Naive thymus-derived CD8-positive, alpha-beta T cell (primary cell): ENCODE measurements around the gene MYBPC2. TPM values are rescaled to one million over a fixed set of nuclear protein-coding genes. Genes with fewer than 3 reads are reported as not detected.
A peak's percentile ranks its signal among the peaks of the same experiment; 100 is the strongest.

Experiments used
- ATAC-seq, 2 donors: fragments of 150-1000 bp; cut with Tn5 transposase in 1 of 2; sonication (Bioruptor Pico), chemical (Tn5 transposase) in 1 of 2; 1 replicate in 1 of 2; 2 replicates in 1 of 2; pipeline ENCODE4 v1.10.0; 2021; ENCODE audit warnings: mild to moderate bottlenecking in 2 of 2, moderate library complexity in 2 of 2
- POLR2A ChIA-PET: fragments of 350-600 bp; sonication (Branson Sonifier 250); formaldehyde crosslinking; loops from one replicate; lab custom pipeline; 2021; ENCODE audit warnings: antibody characterized with exemption; lab: Charles Lee
- DNase-seq, 10 donors: peaks; one replicate each; pipeline versions ENCODE4 v3.0.0 to v3.0.0-alpha.2; 2020 to 2022
- H3K27ac Mint-ChIP-seq, 10 donors: one replicate each; pipeline ENCODE4 v1.8.0; 2020 to 2022; ENCODE audit warnings: mild to moderate bottlenecking in 10 of 10, mixed read lengths in 10 of 10, moderate library complexity in 4 of 10, inconsistent platforms in 1 of 10
- H3K27me3 Mint-ChIP-seq, 5 donors: one replicate each; pipeline ENCODE4 v1.8.0; 2021 to 2022; ENCODE audit warnings: mixed read lengths in 5 of 5
- H3K36me3 Mint-ChIP-seq, 3 donors: one replicate each; pipeline ENCODE4 v1.8.0; 2020 to 2022; ENCODE audit warnings: mixed read lengths in 3 of 3, mild to moderate bottlenecking in 2 of 3, inconsistent platforms in 1 of 3
- H3K4me1 Mint-ChIP-seq, 4 donors: one replicate each; pipeline ENCODE4 v1.8.0; 2021 to 2022; ENCODE audit warnings: mixed read lengths in 4 of 4
- H3K4me3 Mint-ChIP-seq, 10 donors: one replicate each; pipeline ENCODE4 v1.8.0; 2020 to 2022; ENCODE audit warnings: mild to moderate bottlenecking in 10 of 10, mixed read lengths in 10 of 10, moderate library complexity in 6 of 10, inconsistent platforms in 1 of 10
- H3K9me3 Mint-ChIP-seq, 9 donors: one replicate each; pipeline ENCODE4 v1.8.0; 2020 to 2022; ENCODE audit warnings: mixed read lengths in 9 of 9, mild to moderate bottlenecking in 3 of 9, inconsistent platforms in 1 of 9, moderate library complexity in 1 of 9
- polyA plus RNA-seq, 3 donors: library from polyadenylated mRNA; unstranded; fragments of 300-500 nt; fragmentation: Illumina TruSeq; gene quantifications; one replicate each; pipeline ENCODE4 v1.2.3, GENCODE V29; 2021
- total RNA-seq, 8 experiments: library from RNA in 2 of 8; stranded (reverse) in 2 of 8; gene quantifications; one replicate each; pipeline ENCODE4 v1.2.3 and lab custom pipeline; 2021 to 2026

Gene MYBPC2
- total and polyA plus RNA-seq, 5 experiments from 2014 or later, result not detected

DNA sequence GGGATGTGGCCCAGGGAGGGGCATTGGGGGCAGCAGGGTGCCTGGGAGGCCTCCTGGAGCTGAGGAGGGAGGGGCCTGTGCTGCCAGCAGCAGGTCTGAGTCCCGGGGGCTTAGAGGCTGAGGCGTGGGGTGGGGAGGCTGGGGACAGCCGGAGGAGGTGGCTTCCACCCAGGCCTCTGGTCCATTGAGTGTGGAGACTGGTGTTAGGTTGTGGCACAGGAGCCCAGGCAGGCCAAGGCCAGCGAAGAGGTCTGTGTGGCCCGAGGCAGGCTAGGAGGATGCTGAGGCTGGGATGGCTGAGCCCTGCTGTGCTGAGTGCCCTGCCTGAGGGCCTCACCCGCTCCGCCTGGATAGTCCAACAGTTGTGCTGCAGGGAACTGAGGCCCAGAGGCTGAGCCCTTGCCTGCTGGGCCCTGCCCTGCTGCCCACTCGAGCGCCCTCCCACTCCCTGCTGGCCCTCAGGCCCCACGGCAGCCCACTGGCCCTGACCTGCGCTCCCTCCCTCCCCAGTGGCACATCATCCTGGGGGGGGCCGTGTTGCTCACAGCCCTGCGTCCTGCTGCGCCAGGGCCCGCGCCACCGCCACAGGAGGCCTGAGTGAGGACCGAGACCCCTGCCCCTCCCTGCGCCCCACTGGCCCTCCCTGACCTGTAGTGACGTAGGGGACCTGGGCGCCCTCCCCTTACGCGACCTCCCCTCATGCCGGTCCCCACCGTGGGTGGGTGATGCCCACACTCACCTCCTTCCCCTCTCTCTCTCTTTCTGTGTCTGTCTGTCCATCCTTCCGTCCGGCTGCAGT, 48.9 kb downstream of the MYBPC2 start:
- no peaks in the 10 kb centered on the region for H3K9me3 Mint-ChIP-seq
- H3K36me3 Mint-ChIP-seq, result peaks cover 0 to 41% (median 3%) of the 10 kb centered on the region in 3 donors
- H3K27me3 Mint-ChIP-seq, result no peaks in the 10 kb centered on the region
- H3K4me3 Mint-ChIP-seq, result no peak overlapping the region
- H3K27ac Mint-ChIP-seq, result peak overlapping the region in 3 of 10 donors; percentile 24 to 80 (median 61)
- POLR2A ChIA-PET, result no interaction called here
- no peak for ATAC-seq
- peaks cover 20 to 32% (median 25%) of the 10 kb centered on the region in 4 donors for H3K4me1 Mint-ChIP-seq
- DNase-seq, result no peak

DNA sequence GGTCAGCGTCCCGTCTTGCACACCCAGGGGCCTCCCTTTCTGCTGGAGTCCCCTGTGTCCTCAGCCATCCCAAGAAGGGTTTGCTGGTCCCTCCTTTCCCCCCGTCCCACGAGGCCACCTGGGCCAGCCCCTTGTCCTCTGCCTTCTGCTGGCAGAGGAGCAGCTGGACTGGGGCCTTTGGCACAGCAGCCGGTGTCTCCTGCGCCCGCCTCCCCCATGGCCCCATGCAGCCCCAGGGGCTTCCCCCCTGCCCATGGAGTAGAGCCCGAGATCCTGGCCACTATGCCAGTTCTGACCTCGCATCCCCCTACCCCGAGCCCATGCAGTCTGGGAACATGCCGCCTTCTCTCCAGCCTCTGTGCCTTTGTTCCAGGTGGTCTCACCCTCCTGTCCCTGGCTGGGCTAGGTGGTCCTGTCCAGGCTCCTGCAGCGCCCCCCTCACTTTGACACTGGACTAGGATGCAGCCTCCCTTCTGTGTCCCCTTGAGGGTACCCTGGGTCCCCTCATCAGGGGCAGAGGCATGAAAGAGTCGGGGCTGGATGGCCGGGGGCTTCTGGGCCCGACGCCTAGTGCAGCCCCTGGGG, 49.7 kb downstream of the MYBPC2 start:
- no peaks in the 10 kb centered on the region for H3K9me3 Mint-ChIP-seq
- peaks cover 18 to 30% (median 22%) of the 10 kb centered on the region in 4 donors for H3K4me1 Mint-ChIP-seq
- ATAC-seq, result no peak
- H3K4me3 Mint-ChIP-seq, result no peak overlapping the region
- H3K27me3 Mint-ChIP-seq, result no peaks in the 10 kb centered on the region
- DNase-seq, result no peak
- H3K27ac Mint-ChIP-seq, result no peak overlapping the region
- POLR2A ChIA-PET, result no interaction called here
- H3K36me3 Mint-ChIP-seq, result peaks cover 0 to 39% (median 3%) of the 10 kb centered on the region in 3 donors

DNA sequence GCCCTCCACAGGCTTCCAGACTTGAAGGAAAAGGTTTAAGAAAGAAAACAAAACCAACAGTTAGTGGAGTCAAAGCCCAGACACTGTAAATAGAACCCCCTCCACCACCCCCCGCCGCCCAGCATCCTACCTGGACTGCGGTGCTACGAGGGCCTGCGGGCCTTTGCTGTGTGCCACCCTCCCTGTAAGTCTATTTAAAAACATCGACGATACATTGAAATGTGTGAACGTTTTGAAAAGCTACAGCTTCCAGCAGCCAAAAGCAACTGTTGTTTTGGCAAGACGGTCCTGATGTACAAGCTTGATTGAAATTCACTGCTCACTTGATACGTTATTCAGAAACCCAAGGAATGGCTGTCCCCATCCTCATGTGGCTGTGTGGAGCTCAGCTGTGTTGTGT, 50.2 kb downstream of the MYBPC2 start:
- no peak for ATAC-seq
- H3K27ac Mint-ChIP-seq, result peak overlapping the region in 4 of 10 donors; percentile 22 to 65 (median 36)
- no peak for DNase-seq
- POLR2A ChIA-PET, result no interaction called here
- no peaks in the 10 kb centered on the region for H3K9me3 Mint-ChIP-seq
- no peak overlapping the region for H3K4me3 Mint-ChIP-seq
- no peaks in the 10 kb centered on the region for H3K27me3 Mint-ChIP-seq
- H3K36me3 Mint-ChIP-seq, result peaks cover 0 to 39% (median 3%) of the 10 kb centered on the region in 3 donors
- H3K4me1 Mint-ChIP-seq, result peaks cover 15 to 29% (median 19%) of the 10 kb centered on the region in 4 donors

DNA sequence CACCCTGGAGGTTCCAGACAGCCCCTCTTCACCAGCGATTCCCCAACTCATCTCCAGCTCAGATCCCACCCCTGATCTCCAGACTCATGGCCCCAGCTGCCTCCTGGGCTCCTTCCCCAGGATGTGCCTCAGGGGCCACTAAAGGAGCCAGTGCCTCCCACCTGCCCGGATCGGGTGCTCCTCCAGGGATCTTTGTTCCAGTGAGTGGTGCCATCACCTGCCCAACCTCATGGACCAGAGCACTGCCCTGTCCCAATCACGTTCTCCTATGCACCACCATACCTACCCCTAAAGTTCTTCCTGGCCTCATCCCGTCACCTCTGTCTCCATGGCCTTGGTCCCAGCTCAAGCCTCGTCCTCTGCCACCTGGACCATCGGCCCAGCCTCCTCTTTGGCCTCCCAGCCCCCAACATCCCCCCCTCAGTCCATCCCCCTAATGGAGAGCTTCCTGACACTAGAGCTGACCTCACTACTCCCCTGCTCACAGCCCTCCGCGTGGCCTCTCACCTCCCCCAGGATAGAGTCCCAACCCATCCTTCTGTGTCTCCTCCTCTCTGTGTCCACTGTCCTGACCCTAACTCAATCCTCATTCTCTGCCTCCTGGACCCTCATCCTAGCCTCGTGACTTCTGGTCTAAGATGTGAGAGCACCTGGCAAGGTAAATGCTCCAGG, 52.7 kb downstream of the MYBPC2 start:
- Mint-ChIP-seq H3K9me3 (no peaks in the 10 kb centered on the region), H3K4me3 (no peak overlapping the region), H3K4me1 (peaks cover 16 to 37% (median 23%) of the 10 kb centered on the region in 4 donors), H3K36me3 (peaks cover 0 to 35% (median 3%) of the 10 kb centered on the region in 3 donors), H3K27ac (peak overlapping the region in 8 of 10 donors; percentile 20 to 78 (median 53)), H3K27me3 (no peaks in the 10 kb centered on the region)
- peak in 1 of 2 donors; percentile 12 for ATAC-seq
- no peak for DNase-seq
- POLR2A ChIA-PET, result interaction anchor here (0.5 to 1.3 kb wide), 3 partner anchors 9 to 115 kb away, joined by 3 to 4 read pairs (median 3); partner anchors contain the start of genes EMC10, GARIN5A and NR1H2

DNA sequence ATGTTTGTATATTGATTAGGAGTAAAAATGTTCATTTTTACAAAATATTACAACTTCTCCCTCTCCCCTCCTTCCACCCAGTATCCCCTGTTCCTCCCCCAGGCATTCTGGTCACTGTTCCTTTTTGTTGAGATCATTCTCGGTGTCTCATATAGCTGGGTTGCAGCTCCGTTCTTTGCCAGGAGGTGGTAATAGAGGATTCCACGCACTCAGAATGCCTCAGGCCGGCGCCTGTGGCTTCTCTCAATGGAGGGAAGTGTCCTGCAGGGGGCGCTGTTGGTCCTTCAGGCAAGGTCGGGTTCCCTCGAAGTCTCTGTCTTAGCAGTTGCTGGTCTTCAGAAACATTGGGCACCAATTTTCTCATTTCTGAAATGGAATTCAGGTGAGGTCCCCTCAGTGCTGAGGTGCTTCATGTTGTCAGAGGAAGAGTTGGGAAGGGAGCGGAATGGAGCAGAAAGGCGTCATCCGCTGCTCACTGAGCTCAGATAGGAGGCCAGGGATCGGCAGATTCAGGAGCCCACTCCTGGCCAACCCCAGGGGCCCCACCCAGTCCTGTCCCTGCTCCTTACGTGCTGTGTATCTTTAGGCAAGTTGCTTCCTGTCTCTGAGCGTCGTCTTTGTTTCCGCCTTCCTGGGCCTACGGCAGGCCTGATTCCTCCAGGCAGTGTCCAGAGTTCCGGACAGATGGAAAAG, 54.3 kb downstream of the MYBPC2 start:
- DNase-seq (peak in 7 of 10 donors; percentile 17 to 53 (median 35)), ATAC-seq (peak in 1 of 2 donors; percentile 51)
- H3K36me3 Mint-ChIP-seq, result peaks cover 0 to 27% (median 3%) of the 10 kb centered on the region in 3 donors
- no peaks in the 10 kb centered on the region for H3K9me3 Mint-ChIP-seq
- peaks cover 26 to 48% (median 33%) of the 10 kb centered on the region in 4 donors for H3K4me1 Mint-ChIP-seq
- H3K4me3 Mint-ChIP-seq, result peak overlapping the region in 1 of 10 donors; percentile 38
- H3K27me3 Mint-ChIP-seq, result no peaks in the 10 kb centered on the region
- POLR2A ChIA-PET, result no interaction called here
- peak overlapping the region in 4 of 10 donors; percentile 55 to 66 (median 62) for H3K27ac Mint-ChIP-seq

DNA sequence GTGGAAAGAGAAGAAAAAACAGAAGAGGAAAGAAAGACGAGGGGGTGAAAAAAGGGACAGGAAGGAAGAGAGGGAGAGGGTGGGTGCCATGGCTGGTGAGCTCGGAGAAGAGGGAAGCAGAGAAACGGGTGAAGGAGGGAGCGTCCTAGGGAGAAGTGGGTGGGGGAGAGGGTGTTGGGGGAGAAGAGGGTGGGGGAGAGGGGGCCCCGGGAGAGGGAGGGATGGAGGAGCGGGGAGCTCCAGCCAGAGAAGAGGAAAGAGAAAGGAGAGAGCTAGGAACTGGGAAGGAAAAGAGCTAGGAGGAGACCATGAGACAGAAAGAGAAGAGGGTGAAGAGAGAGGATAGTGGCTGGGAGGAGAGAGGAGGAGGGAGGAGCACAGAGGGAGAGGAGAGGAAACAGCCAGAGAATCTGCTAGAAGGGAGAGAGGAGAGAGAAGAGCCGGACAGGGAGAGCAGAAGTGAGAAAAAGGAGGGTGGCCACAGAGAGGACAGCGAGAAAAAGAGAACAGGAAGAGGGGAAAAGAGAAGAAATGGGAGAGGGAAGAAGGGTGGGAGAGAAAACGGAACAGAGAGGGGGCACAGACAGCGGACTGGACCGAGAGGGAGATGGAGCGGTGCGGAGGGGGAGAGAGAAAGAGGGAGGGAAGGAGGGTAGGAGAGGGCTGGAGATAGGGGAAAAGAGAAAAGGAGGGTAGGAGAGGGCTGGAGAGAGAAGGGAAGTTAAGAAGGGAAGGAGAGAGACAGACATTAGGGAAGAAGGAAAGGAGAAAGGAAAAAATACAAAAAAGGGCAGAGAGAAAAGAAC, 55.9 kb downstream of the MYBPC2 start:
- Mint-ChIP-seq H3K27ac (peak overlapping the region in 4 of 10 donors; percentile 33 to 71 (median 58)), H3K4me3 (peak overlapping the region in 1 of 10 donors; percentile 10), H3K36me3 (peaks cover 0 to 14% (median 0%) of the 10 kb centered on the region in 3 donors), H3K27me3 (no peaks in the 10 kb centered on the region), H3K4me1 (peaks cover 31 to 54% (median 38%) of the 10 kb centered on the region in 4 donors), H3K9me3 (no peaks in the 10 kb centered on the region)
- POLR2A ChIA-PET, result no interaction called here
- ATAC-seq (no peak), DNase-seq (no peak)

DNA sequence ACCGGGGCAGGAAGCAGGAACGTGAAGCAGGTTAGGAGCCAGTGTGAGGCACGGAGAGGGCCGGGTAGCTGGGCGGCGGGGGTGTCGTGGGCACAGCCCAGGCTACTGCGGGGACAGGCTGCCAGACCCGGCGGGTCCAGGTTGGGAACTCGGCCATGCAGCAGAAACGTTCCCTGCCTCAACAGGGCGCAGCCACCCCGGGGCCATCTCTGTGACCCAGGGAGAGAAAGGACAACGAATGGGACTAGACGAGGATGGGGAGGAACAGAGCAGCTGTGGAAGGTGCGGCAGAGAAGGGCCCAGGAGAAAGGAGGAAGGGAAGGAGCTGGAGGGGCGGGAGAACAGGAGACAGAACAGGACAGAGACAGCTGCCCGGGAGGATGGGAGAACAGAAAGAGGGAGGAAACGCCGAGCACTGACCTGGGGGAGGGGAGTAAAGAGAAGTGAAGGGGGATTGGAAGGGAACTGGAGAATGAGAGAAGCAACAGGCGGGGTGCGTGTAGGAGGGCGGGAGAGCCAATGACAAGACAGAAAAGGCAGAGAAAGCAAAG, 56.8 kb downstream of the MYBPC2 start:
- H3K27me3 Mint-ChIP-seq, result no peaks in the 10 kb centered on the region
- H3K9me3 Mint-ChIP-seq, result no peaks in the 10 kb centered on the region
- DNase-seq, result peak in 1 of 10 donors; percentile 56
- H3K27ac Mint-ChIP-seq, result peak overlapping the region in 2 of 10 donors; percentile 66 to 71
- peak overlapping the region in 1 of 10 donors; percentile 22 for H3K4me3 Mint-ChIP-seq
- ATAC-seq, result no peak
- peaks cover 33 to 54% (median 38%) of the 10 kb centered on the region in 4 donors for H3K4me1 Mint-ChIP-seq
- H3K36me3 Mint-ChIP-seq, result peaks cover 0 to 5% (median 0%) of the 10 kb centered on the region in 3 donors
- POLR2A ChIA-PET, result no interaction called here

DNA sequence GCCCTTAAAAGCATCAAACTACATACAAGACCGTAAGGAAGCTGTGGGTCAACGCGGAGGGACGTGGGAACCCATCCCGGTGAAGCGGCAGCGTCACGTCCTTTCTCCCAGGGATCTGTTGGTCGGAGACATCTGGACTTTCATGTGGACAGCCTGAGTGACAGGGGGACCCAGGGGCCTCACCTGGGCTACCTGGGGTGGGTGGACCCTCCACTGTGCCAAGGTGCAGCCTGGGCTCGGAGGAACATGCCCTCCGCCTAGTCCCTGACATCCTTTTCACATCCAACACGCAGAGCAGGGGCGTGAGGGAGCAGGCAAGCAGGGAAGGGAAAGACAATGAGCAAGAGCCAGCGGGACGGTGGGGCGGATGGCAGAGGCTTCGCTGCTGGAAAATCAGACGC, 57.7 kb downstream of the MYBPC2 start:
- Mint-ChIP-seq H3K4me3 (no peak overlapping the region), H3K27ac (peak overlapping the region in 3 of 10 donors; percentile 31 to 86 (median 48)), H3K36me3 (peaks cover 0 to 5% (median 0%) of the 10 kb centered on the region in 3 donors), H3K4me1 (peaks cover 34 to 54% (median 38%) of the 10 kb centered on the region in 4 donors), H3K9me3 (no peaks in the 10 kb centered on the region), H3K27me3 (no peaks in the 10 kb centered on the region)
- ATAC-seq (no peak), DNase-seq (no peak)
- POLR2A ChIA-PET, result no interaction called here

DNA sequence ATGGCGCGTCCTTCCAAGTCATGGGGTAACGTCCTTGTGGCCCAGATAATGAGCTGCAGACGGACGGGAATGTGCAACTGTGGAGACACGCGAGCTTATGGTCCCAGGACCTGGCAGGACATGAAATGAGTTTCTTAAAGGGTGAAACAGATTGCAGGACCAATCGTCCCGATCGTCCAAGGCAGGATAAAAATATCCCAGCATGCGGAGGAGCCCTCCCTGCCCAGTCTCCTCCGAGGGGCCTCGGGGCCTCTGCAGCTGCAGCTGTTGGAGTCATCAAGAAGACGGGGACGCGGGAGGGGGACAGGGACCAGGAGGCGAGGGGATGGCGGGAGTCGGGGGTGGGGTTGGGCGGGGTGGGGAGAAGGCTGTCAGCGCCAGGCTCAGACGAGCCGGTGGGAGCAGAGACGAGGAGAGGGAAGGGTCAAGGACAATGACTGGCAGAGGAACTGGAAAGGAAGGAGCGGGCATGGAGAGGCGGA, 58.3 kb downstream of the MYBPC2 start:
- DNase-seq (no peak), ATAC-seq (no peak)
- H3K27ac Mint-ChIP-seq, result peak overlapping the region in 3 of 10 donors; percentile 31 to 86 (median 73)
- POLR2A ChIA-PET, result no interaction called here
- no peaks in the 10 kb centered on the region for H3K27me3 Mint-ChIP-seq
- H3K4me1 Mint-ChIP-seq, result peaks cover 30 to 54% (median 38%) of the 10 kb centered on the region in 4 donors
- peaks cover 0 to 5% (median 0%) of the 10 kb centered on the region in 3 donors for H3K36me3 Mint-ChIP-seq
- no peaks in the 10 kb centered on the region for H3K9me3 Mint-ChIP-seq
- H3K4me3 Mint-ChIP-seq, result peak overlapping the region in 4 of 10 donors; percentile 0 to 45 (median 26)

DNA sequence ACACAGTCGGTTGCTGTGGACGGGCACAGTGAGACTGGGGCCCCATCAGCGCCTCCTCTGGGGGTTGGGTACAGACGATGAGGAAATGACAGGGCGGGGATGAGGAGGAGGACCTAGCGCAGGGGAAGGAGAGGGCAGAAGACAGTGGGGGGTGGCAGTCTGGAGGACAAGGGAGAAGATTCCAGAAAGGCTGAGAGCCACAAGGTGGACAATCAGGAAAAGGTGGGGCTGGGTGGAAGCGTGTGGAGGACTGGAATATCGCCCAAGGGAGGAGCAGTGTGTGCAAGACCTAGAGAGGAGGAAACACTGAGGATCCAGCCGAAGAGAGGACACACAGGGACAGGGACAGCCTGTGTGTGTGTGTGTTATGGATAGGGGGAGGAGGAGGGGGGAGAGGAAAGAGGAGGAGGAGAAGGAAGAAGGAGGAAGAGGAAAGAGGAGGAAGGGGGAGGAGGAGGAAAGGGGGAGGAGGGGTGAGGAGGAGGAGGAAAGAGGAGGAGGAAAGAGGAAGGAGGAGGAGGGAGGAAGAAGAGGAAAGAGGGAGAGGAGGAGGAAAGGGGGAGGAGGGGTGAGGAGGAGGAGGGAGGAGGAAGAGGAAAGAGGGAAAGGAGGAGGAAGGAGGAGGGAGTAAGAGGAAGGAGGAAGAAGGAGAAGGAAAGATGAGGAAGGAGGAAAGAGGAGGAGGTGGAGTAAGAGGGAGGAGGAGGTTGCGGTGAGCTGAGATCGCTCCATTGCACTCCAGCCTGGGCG, 59.8 kb downstream of the MYBPC2 start:
- no peaks in the 10 kb centered on the region for H3K27me3 Mint-ChIP-seq
- H3K4me3 Mint-ChIP-seq, result peak overlapping the region in 6 of 10 donors; percentile 34 to 81 (median 41)
- H3K27ac Mint-ChIP-seq, result peak overlapping the region in 6 of 10 donors; percentile 46 to 86 (median 78)
- POLR2A ChIA-PET, result interaction anchor here (0.7 kb wide), 1 partner anchor 9 kb away, joined by 3 read pairs; no protein-coding TSS in a partner anchor
- peaks cover 29 to 48% (median 32%) of the 10 kb centered on the region in 4 donors for H3K4me1 Mint-ChIP-seq
- H3K36me3 Mint-ChIP-seq, result peaks cover 0 to 5% (median 0%) of the 10 kb centered on the region in 3 donors
- peak; percentile 80 to 98 for ATAC-seq
- H3K9me3 Mint-ChIP-seq, result no peaks in the 10 kb centered on the region
- DNase-seq, result peak in 2 of 10 donors; percentile 25 to 60
